ENCODE results near the gene MZT2A.
"Not testable (repeated sequence)": the region's sequence is repeated elsewhere in the genome, so short reads cannot be mapped to it uniquely, and the experiment has no call there.

MZT2A gene, protein sequence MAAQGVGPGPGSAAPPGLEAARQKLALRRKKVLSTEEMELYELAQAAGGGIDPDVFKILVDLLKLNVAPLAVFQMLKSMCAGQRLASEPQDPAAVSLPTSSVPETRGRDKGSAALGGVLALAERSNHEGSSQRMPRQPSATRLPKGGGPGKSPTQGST

DNA sequence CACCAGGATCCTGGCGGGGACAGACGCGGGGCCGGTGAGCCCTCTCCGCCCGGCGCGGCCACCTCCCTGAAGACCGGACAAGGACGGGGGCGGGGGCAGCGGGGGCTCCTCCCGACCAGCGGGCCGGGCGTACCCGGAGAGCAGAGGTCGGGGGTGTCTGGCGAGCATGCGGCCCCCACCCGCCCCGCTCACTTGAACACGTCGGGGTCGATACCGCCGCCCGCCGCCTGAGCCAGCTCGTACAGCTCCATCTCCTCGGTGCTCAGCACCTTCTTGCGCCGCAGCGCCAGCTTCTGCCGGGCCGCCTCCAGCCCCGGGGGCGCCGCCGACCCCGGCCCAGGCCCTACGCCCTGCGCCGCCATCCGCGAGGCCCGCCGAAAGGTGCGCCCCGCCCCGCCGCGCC is at the start of gene MZT2A:
MZT2A (minus strand) TSS at position 383 of the 403 bp plus-strand sequence; CDS start at position 362, 21 bp downstream.
- not testable (repeated sequence) for DNase-seq

- not testable (repeated sequence) for DNase-seq
These were observed 46.7 kb upstream of the MZT2A start for GRCh38 chr2:131538856-131539255.

- not testable (repeated sequence) for DNase-seq
These were observed 44.6 kb upstream of the MZT2A start for GRCh38 chr2:131536841-131537240.

DNA sequence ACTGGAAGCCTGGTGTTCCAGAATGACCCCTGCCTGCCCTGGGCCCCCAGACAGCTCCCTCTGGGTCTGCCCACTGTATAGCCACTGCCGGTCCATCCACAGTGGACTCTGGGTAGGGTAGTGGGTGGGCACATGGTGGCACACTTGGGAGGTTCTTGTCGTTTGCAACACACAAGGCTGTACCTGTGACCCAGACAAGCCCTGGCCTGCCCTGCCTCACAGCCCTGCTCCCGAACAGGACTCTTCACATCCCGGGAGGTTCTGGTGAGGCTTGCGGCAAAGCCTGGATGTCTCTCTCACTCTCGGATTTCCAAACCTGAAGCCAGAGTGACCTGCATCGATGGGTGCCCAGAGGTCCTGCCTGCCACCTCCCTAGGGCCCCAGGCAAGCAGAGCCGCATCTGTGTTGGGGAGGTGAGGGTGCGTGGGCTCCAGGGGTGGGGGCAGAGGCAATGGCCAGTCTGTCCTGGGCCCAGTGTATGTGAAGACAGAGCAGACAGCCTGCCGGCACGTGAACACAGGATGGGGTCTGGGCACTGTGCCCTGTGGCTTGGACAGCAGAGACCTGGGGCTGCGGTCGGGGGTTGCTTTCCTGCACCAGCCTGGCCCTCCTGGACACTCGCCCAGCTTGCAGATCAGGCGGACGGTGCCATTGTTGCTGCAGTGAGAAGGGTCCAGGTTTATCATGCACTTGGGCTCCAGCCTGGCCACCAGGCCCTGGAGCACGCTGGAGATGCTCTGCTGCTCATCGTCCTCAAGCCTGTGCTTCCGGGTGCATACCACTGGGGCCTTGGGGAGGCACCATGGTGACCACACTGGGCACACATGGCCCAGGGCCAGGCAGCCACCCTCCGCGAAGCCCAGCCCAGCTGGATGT is 44.0 kb upstream of the MZT2A start:
- DNase-seq = not testable (repeated sequence)

- no peak for DNase-seq
These were observed 43.3 kb upstream of the MZT2A start for GRCh38 chr2:131535526-131535925.

DNA sequence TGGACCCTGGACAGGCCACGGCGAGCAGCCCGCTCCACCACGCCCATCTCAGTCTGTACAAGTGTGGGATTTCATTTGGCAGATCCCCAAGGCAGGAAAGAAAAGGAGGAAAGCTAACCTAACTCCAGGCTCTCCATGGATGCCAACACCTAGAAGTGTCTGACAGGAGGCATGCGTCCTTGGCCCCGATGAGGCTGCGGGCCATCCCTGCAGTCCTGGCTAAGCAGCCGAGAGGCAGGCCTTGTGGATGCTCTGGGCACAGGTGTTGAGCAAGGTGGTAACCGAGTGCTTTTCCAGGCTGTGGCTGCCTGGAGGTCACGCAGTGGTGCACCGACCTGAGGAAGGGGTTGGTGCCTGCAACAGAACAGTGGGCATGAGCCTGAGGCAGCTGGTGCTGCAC is 42.8 kb upstream of the MZT2A start:
- not testable (repeated sequence) for DNase-seq

DNA sequence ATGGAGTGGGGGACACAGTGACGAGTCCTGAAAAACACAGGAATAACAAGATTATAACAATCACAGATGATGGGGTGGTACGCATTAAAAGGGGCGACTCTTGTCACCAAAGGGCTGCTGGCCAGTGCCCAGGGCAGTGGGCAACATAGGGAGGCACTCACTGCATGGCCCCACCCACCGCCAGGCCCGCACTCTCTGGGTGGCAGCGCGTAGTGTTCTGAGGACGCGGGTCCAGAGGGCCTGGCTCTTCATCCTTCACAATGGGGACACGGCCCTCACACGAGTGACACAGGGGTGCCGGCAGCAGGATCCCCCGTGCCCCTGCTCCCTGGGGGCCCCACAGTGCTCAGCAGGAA is 42.1 kb upstream of the MZT2A start:
- not testable (repeated sequence) for DNase-seq

GRCh38 chr2:131533609-131534316 is 41.6 kb upstream of the MZT2A start:
- DNase-seq = not testable (repeated sequence)

DNA sequence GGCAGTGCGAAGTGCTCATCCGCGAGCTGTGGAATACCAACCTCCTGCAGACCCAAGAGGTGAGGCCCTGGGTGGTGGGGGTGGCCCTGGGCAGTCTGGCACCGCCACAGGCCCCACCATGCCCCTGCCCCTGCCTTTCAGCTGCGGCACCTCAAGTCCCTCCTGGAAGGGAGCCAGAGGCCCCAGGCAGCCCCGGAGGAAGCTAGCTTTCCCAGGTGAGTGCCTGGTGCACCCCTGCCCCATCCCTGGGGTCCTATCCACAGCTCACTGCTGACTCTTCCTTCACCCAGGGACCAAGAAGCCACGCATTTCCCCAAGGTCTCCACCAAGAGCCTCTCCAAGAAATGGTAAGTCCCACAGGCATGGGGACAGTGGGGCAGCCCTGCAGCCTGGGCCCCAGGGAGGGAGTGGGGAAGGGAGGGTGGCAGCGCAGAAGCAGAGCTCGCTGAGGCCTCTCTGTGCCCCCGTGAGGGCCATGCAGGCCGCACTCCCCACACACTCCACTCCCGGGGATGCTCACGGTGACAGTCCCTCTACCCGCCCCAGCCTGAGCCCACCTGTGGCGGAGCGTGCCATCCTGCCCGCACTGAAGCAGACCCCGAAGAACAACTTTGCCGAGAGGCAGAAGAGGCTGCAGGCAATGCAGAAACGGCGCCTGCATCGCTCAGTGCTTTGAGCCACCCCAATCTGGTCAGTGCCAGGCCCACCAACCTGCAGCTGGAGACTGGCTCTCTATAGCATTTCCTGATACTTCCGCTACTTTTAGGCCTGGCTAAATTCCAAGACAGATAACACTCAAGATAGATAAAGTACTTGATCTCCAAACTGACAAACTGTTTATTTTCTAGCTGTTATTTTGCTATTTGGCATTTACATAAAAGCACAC is 40.8 kb upstream of the MZT2A start:
- not testable (repeated sequence) for DNase-seq

GRCh38 chr2:131531547-131532185 is 39.5 kb upstream of the MZT2A start:
- not testable (repeated sequence) for DNase-seq

DNA sequence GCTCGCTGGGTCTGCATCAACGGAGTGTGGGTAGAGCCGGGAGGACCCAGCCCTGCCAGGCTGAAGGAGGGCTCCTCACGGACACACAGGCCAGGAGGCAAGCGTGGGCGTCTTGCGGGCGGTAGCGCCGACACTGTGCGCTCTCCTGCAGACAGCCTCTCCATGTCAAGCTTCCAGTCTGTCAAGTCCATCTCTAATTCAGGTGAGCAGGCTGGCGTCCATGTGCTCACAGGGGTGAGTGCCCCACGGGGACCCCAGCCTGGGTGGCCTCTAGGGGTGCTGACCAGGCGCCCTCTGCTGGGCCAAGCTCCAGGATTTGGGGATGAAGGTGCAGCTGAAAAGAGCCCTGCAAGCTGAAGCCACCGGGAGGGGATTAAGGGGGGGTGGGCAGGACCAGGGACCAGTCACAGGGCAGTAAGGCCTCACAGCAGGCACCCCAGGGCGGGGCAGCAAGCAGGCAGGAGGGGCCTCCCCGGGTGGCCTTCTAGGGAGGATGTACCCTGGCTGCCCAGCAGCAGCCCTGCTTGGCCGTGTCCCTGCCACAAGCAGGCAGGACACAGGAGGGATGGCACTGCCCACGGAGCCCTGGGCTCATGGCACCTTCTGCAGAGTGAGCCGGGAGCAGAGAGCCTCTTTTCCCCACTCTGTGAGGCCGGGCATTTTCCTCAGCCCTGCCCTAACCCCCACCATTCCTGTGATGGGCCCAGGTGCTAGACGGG is 38.6 kb upstream of the MZT2A start:
- not testable (repeated sequence) for DNase-seq

DNA sequence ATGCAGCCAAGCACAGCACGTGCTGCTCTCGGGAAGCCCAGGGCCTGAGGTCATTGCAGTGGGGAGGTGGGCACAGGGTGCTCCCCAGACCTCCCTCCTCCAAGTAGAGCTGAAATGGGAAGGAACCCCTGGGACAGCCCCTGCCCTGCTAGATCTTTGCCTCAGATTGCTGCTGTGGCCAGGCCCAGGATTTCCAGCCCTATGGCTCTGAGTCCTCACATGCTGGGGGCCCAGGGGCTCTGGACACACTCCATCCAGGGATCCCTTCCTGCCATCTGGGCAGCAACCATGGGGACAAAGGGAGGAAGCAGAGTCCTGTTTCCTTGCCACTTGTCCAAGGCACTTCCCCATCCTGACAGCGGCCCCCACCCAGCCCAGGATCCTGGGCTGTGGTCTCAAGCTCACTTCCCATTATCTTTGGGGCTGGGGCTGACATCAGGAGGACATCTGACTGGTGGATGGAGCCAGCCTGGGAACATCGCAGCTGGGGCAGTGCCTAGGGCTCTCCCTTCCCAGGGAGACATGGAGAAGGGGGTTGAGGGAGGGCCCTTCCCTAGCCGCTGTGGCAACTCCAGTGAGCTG is 37.8 kb upstream of the MZT2A start:
- not testable (repeated sequence) for DNase-seq

GRCh38 chr2:131528981-131529863 is 37.0 kb upstream of the MZT2A start:
- not testable (repeated sequence) for DNase-seq

- peak; percentile 77 for DNase-seq
These were observed 35.2 kb upstream of the MZT2A start, which contains the start of gene CCDC74A for GRCh38 chr2:131527131-131528001. Gene CCDC74A, plus strand, starts transcription at chr2:131527888. Its CDS starts 83 bp downstream, at chr2:131527971.

GRCh38 chr2:131525256-131525655 is 33.1 kb upstream of the MZT2A start:
- DNase-seq = not testable (repeated sequence)

- DNase-seq = no peak
These were observed 30.0 kb upstream of the MZT2A start for GRCh38 chr2:131521961-131522781.

DNA sequence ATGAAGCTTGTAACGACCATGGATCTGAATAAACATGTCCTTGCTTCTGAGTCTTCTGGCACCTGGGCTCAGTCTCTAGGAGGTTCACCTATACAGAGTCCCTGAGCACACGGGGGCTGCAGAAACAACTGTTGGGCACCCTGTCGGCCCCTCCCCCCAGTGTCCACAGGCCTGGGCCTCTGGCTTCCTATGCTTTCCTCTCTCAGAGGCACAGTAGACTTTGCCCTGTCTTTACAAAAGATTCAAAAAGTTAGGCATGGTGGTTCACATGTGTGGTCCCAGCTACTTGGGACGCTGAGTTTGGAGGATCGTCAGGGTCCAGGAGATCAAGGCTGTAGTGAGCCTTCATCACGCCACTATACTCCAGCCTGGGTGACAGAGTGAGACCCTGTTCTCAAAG is 29.3 kb upstream of the MZT2A start:
- not testable (repeated sequence) for DNase-seq

- no peak for DNase-seq
These were observed 28.3 kb upstream of the MZT2A start for GRCh38 chr2:131520526-131520925.
